HG02885 (cell line): ENCODE measurements around the gene TBATA.

Experiments
- ATAC-seq: cut with Tn5 transposase; IDR thresholded peaks from one replicate; pipeline ENCODE4 v1.9.1; 2021; ENCODE audit warnings: mild to moderate bottlenecking; ENCODE audit not compliant: unreplicated experiment, poor library complexity

The TBATA gene

DNA sequence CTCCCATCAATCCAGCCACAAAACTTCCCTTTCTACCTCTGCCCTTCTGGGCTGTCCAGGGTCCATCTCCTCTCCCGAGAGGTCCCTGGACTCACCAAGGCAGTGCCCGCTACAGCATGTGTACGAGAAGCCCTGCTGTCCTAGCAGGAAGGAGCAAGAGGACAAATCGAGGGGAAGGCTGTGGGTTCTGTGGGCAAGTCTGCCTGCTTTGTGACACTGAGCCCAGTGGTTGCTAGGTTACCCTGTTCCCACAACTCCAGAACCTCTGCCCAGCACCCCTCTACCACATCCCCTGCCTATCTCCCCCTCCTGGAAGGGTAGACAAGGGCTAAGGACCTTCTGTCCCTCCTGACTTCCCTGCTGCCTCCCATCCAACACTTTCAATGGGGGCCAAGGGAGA is at the start of gene TBATA:
Gene TBATA, minus strand, starts transcription at position 188 of the 400 bp plus-strand sequence. CDS start 1,998 bp downstream, outside the sequence.
- no peak for ATAC-seq

GRCh38 chr10:70834441-70835151 is 49.4 kb upstream of the TBATA start:
- ATAC-seq, result no peak

- no peak for ATAC-seq
Measured at GRCh38 chr10:70834021-70834420, 48.8 kb upstream of the TBATA start.

DNA sequence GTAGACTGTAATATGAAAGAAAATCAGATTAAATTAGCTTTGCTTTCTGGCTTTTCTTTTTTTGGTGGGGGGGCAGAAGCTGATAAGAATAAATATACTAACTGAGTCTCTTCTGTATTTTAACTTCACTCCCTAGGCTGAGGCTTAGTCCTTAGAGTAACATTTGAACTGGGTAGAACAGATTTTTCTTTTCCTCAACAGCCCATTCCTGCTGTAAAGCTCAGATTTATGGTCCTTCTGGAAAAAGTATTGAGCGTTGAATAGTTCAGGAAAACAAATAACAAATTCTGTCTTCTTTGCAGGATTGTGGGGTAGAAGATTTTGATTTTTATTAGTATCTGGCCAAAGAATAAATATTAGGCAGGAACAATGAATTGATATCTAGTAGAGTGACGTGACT is 48.4 kb upstream of the TBATA start:
- no peak for ATAC-seq

- no peak for ATAC-seq
Measured at GRCh38 chr10:70832852-70833528, 47.8 kb upstream of the TBATA start.

DNA sequence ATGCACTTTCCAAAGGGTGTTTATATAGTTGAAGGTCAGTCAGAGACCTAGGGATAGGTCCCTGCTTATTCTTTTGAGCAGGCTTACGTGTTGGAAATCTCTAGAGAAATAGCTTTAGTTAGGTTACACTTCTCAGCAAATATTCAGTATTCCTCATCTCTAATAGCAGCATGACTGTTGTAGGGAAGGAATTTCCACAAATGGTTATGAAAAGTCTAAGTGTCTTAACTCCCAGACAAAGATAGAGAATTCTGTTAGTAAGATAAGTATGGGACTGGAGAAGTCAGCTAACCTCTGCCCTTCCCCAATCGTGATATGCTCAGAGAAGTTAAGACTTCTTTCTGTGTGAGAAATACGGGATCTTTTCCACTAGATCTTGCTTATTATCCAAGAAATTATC is 47.0 kb upstream of the TBATA start:
- ATAC-seq, result no peak

- ATAC-seq, result no peak
Measured at GRCh38 chr10:70830164-70830563, 45.0 kb upstream of the TBATA start.

- ATAC-seq, result no peak
Measured at GRCh38 chr10:70829543-70829942, 44.4 kb upstream of the TBATA start.

DNA sequence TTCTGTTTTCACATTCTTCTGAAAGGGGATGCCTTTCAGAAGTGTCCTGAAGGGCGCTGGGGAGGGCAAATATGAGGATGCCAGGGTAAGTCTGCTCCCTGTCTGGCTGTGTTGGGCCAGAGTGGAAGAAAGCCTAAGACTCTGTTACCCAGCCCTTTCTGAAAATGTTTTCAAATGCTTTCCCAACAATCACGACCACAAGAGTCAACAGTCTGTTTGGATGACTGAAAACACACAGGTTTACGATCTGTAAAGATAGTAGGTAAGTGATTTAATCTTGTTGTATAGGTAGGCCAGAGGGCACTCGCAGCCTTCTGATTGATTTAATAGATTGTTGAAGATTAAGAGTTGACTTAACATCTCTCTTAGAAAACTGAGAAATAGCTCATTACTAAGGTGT is 43.7 kb upstream of the TBATA start:
- no peak for ATAC-seq

GRCh38 chr10:70827086-70827757 is 42.0 kb upstream of the TBATA start:
- no peak for ATAC-seq

GRCh38 chr10:70822076-70822820 is 37.1 kb upstream of the TBATA start:
- no peak for ATAC-seq

DNA sequence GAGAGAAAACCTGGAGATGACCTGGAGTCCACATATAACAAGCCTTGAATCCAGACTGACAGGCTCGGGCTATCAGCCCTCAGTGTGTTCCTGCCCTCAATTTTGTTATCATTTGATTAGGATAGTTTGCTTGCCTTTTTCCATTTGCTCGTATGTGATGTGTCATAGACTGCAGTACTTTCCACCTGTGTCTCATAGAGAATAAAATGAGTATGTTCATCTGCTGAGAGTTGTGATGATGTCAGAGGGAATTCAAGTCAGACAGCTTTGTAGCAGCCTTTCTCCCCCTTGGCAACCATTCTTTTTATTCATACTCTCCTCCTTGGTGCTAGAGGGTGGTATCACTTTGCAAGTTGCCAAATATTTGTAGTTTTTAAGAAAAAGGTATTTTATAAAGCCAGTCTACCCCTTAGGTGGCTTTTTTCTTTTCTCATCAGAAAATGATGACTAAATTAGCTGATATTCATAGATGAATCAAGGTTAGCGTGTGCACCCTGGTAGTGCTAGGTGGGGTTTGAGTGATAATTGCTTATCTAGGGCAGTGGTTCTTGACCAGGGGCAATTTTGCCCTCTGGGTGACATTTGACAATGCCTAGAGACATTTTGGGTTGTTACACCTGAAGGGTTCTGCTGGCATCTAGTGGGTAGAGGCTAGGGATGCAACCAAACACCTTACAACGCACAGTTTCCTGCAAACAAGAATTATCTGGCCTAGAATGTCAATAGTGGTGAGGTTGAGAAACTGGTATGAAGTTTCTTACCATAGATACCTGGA is 36.0 kb upstream of the TBATA start:
- no peak for ATAC-seq

- ATAC-seq, result peak; percentile 42
Measured at GRCh38 chr10:70816220-70816894, 31.2 kb upstream of the TBATA start.

DNA sequence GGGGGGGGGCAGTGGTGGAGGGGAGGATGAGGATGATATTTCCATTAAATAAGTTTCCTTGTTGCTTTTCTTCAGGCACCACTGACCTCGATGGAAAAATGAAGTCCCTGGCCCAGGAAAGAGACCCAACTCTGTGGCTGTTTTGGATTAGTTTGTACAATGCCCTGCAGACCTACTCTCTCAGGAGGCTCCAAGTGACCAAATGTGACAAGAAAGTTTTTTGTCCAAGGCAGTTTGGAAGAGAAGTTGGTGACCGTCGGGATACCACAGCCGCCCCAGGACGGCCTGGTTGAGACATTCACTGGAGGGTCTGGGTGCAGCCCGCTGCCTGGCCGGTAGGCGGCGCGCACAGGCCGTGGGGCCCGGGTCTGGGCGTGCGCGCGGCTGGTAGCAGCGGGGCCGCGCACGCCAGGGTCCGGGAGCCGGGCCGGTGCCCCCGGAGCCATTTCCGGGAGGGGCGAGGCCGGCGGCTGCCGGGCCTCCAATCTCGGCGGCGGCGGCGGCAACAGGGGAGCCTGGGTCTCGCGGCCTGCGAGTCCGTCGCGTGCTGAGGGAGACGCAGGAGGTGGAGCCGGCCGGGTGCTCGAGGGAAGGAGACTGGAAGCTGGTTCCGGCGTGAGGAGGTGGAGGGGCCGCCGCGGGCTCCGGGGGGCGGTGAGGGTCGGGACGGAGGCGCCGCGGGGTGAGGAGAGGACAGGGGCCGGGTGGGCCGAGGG is 30.5 kb upstream of the TBATA start, which contains the start of gene SGPL1:
Gene SGPL1, plus strand, starts transcription at position 445 of the 716 bp plus-strand sequence. CDS start 906 bp downstream, outside the sequence.
- ATAC-seq, result peak; percentile 91

- ATAC-seq, result no peak
Measured at GRCh38 chr10:70814126-70814525, 28.9 kb upstream of the TBATA start.

DNA sequence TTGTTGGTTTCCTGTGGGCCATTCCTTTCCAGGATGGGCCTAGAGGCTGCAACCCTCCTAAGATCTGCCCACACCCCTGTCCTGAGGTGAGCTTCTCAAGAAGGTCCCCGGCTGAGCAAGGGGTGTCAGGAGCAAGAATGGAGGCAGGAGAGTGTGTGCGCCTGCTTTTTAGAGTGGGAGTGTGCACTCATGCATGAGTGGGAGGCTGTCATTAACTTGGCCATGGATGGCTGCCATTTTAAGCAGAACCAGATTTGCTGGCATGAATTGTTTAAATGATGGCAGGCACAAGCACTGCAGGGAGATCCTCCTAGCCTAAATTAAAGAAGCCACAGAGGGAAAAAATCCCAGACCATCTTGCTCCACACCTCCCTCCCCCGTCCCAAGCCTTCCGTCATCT is 27.6 kb upstream of the TBATA start:
- ATAC-seq, result no peak

DNA sequence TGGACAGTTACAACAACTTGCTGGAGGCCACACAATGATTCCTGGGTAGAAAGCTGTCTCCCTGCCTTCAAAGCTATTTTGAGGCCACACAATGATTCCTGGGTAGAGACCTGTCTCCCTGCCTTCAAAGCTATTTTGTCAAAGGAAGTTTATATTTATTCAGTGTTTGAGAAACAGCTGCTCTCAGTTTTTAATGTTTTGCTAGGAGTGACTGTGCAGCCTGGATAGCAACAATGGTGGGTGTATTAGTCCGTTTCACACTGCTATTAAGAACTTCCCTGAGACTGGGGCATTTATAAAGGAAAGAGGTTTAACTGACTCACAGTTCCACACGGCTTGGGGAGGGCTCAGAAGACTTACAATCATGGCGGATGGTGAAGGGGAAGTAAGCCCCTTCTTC is 26.7 kb upstream of the TBATA start:
- no peak for ATAC-seq

GRCh38 chr10:70810967-70811366 is 25.8 kb upstream of the TBATA start:
- ATAC-seq, result no peak

DNA sequence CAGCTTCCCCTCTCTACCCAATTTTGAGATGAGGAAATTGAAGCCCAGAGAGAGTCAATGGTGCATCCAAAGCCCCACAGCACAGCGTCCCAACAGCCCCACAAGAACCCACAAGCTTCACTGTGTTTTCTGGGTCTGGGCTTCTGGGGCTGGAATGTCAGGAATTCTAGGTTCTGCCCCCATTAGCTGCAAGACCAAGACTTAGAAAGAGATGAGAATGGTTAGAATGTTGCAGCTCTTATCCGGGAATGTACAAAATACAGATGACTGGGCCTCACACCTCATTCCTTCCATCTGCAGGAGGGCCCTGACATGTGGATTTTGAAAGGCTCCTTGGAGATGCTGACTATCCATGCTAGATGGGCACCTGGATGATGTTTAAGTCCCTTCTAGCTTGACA is 24.5 kb upstream of the TBATA start:
- ATAC-seq, result no peak
